Neural cell (in vitro differentiated cells): ENCODE results near the gene SLC24A3.

Experiments
- MXI1 ChIP-seq: fragments of 450-650 bp; conservative IDR thresholded peaks from 2 replicates; pipeline ENCODE4 v1.6.1; 2014; ENCODE audit warnings: antibody characterized with exemption, mild to moderate bottlenecking; ENCODE audit not compliant: poor library complexity, severe bottlenecking
- POLR2AphosphoS5 ChIP-seq: IDR thresholded peaks from 2 replicates; pipeline ENCODE4 v1.6.1; 2012
- TAF1 ChIP-seq: IDR thresholded peaks from 2 replicates; pipeline ENCODE4 v1.6.1; 2012; ENCODE audit warnings: low read depth
- TF ChIP-seq, protein P1 (sequence below): fragments of 450-650 bp; IDR thresholded peaks from 2 replicates; pipeline ENCODE4 v1.5.1; 2014; ENCODE audit warnings: antibody characterized with exemption, mild to moderate bottlenecking, moderate library complexity; ENCODE audit not compliant: poor library complexity, severe bottlenecking
- TF ChIP-seq, protein P2 (sequence below): IDR thresholded peaks from 2 replicates; pipeline ENCODE4 v1.6.1; 2012; ENCODE audit warnings: borderline replicate concordance

DNA sequence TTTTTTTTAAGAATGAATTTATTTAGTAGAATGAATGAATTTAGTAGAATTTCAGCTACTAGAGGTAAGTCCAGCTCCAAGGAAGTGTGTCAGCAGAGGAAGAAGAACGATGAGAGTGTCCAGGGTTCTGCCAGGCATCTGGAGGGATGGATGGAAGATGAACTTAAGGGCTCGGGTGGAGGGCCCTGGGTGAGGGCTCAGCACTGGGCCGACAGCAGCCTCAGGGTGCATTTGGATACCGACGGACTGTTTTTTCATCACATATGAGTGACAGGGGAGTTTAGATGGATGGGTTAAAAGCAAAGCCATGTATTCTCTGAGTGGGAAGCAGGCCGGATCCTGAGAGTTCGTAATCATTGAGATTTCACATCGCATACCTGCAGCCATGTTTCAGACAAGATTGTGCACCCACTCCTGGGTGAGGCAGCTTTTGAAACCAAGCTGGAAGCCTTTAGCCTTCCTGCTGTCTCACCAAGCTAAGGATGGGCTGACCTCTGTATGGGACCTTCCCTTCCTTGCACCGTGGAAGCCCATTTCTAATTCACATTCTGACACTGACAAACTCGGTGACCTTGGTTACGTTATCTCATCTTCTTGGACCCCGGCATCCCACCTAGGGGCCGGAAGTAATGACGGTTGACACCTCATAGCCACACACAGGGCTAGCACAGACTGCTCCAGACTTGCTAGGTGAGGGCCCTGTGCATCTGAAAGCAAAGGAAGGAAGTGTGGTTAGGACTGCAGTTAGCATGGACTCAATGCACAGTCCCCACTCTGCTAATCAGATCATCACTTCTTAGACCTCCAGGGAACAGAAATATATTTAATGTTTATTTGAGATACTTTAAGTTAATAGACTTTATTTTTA lies 228.5 kb downstream of the SLC24A3 start:
- TF ChIP-seq, protein P1, sequence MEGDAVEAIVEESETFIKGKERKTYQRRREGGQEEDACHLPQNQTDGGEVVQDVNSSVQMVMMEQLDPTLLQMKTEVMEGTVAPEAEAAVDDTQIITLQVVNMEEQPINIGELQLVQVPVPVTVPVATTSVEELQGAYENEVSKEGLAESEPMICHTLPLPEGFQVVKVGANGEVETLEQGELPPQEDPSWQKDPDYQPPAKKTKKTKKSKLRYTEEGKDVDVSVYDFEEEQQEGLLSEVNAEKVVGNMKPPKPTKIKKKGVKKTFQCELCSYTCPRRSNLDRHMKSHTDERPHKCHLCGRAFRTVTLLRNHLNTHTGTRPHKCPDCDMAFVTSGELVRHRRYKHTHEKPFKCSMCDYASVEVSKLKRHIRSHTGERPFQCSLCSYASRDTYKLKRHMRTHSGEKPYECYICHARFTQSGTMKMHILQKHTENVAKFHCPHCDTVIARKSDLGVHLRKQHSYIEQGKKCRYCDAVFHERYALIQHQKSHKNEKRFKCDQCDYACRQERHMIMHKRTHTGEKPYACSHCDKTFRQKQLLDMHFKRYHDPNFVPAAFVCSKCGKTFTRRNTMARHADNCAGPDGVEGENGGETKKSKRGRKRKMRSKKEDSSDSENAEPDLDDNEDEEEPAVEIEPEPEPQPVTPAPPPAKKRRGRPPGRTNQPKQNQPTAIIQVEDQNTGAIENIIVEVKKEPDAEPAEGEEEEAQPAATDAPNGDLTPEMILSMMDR = no peak
- TF ChIP-seq, protein P2, sequence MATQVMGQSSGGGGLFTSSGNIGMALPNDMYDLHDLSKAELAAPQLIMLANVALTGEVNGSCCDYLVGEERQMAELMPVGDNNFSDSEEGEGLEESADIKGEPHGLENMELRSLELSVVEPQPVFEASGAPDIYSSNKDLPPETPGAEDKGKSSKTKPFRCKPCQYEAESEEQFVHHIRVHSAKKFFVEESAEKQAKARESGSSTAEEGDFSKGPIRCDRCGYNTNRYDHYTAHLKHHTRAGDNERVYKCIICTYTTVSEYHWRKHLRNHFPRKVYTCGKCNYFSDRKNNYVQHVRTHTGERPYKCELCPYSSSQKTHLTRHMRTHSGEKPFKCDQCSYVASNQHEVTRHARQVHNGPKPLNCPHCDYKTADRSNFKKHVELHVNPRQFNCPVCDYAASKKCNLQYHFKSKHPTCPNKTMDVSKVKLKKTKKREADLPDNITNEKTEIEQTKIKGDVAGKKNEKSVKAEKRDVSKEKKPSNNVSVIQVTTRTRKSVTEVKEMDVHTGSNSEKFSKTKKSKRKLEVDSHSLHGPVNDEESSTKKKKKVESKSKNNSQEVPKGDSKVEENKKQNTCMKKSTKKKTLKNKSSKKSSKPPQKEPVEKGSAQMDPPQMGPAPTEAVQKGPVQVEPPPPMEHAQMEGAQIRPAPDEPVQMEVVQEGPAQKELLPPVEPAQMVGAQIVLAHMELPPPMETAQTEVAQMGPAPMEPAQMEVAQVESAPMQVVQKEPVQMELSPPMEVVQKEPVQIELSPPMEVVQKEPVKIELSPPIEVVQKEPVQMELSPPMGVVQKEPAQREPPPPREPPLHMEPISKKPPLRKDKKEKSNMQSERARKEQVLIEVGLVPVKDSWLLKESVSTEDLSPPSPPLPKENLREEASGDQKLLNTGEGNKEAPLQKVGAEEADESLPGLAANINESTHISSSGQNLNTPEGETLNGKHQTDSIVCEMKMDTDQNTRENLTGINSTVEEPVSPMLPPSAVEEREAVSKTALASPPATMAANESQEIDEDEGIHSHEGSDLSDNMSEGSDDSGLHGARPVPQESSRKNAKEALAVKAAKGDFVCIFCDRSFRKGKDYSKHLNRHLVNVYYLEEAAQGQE = no peak
- no peak for TF ChIP-seq TAF1
- TF ChIP-seq MXI1 = no peak
- no peak for TF ChIP-seq POLR2AphosphoS5
